Fibroblast of lung (primary cell): ENCODE results near the gene CHAT. TPM values are rescaled to one million over a fixed set of nuclear protein-coding genes. Genes with fewer than 3 reads are reported as not detected.

Source experiments
- DNase-seq, 2 donors: peaks; one replicate each; pipeline versions ENCODE4 v3.0.0 to v3.0.0-alpha.2; 2010; ENCODE audit warnings: low read depth in 2 of 2
- H2AFZ ChIP-seq: 2 replicates; pipeline ENCODE4 v1.5.1; 2012; ENCODE audit warnings: low read length, control low read depth, inconsistent platforms
- H3K27ac ChIP-seq: 2 replicates; pipeline ENCODE4 v1.5.1; 2011; ENCODE audit warnings: low read length, control low read depth; ENCODE audit not compliant: insufficient read depth
- H3K27me3 ChIP-seq: 2 replicates; pipeline ENCODE4 v1.5.1; 2011; ENCODE audit warnings: mild to moderate bottlenecking, low read length; ENCODE audit not compliant: control insufficient read depth, insufficient read depth
- H3K36me3 ChIP-seq: 2 replicates; pipeline ENCODE4 v1.5.1; 2011; ENCODE audit warnings: low read length; ENCODE audit not compliant: control insufficient read depth, insufficient read depth
- H3K4me1 ChIP-seq: 2 replicates; pipeline ENCODE4 v1.5.1; 2011; ENCODE audit warnings: low read length; ENCODE audit not compliant: control insufficient read depth, insufficient read depth; ENCODE audit errors: extremely low read depth
- H3K4me2 ChIP-seq: 2 replicates; pipeline ENCODE4 v1.5.1; 2011; ENCODE audit warnings: low read length, control low read depth; ENCODE audit not compliant: insufficient read depth; ENCODE audit errors: extremely low read depth
- H3K4me3 ChIP-seq, 4 experiments: fragments of 200-600 bp in 1 of 4; sonication (generic) in 1 of 4; replicated peaks in 1 of 4; 2 replicates each; pipeline ENCODE4 v1.5.1; 2011 to 2016; ENCODE audit warnings: low read length in 4 of 4, low read depth in 3 of 4, mild to moderate bottlenecking in 3 of 4, control low read depth in 2 of 4, inconsistent platforms in 1 of 4, mixed read lengths in 1 of 4; ENCODE audit not compliant: insufficient read depth in 1 of 4; ENCODE audit errors: control extremely low read depth in 1 of 4
- H3K79me2 ChIP-seq: 2 replicates; pipeline ENCODE4 v1.5.1; 2012; ENCODE audit warnings: mild to moderate bottlenecking, low read length, inconsistent platforms; ENCODE audit not compliant: control insufficient read depth, insufficient read depth
- H3K9ac ChIP-seq: 2 replicates; pipeline ENCODE4 v1.5.1; 2011; ENCODE audit warnings: mild to moderate bottlenecking, low read length, control low read depth; ENCODE audit not compliant: insufficient read depth
- H3K9me3 ChIP-seq: 2 replicates; pipeline ENCODE4 v1.5.1; 2012; ENCODE audit warnings: low read depth, low read length; ENCODE audit not compliant: control insufficient read depth, insufficient read depth
- H4K20me1 ChIP-seq: 2 replicates; pipeline ENCODE4 v1.5.1; 2011; ENCODE audit warnings: low read length; ENCODE audit not compliant: control insufficient read depth, insufficient read depth; ENCODE audit errors: extremely low read depth
- EZH2 ChIP-seq: IDR thresholded peaks from 2 replicates; pipeline ENCODE4 v1.5.1; 2012; ENCODE audit warnings: low read length, control low read depth, mild to moderate bottlenecking; ENCODE audit errors: missing control alignments
- polyA plus RNA-seq, 2 donors: library from polyadenylated mRNA; depleted of rRNA in 1 of 2; stranded (reverse) in 1 of 2; unstranded in 1 of 2; fragments of >200 nt; gene quantifications; 2 replicates each; pipeline ENCODE4 v1.2.1, GENCODE V29; 2011 to 2012; ENCODE audit warnings: missing spikeins in 1 of 2
- total RNA-seq: library from RNA; depleted of rRNA; stranded (reverse); fragments of >200 nt; gene quantifications from 2 replicates; pipeline ENCODE4 v1.2.1, GENCODE V29; 2014
- TF ChIP-seq, protein P1 (sequence below), 2 donors: IDR thresholded peaks in 1 of 2; conservative IDR thresholded peaks in 1 of 2; 1 replicate in 1 of 2; 2 replicates in 1 of 2; pipeline ENCODE4 v1.5.1; 2011 to 2012; ENCODE audit warnings: low read length in 2 of 2, control low read depth in 1 of 2, inconsistent platforms in 1 of 2, low read depth in 1 of 2, mild to moderate bottlenecking in 1 of 2

The CHAT gene
- total and polyA plus RNA-seq, 2 donors (not counting 1 experiment from before 2014, with no cell fraction given), result not detected

DNA sequence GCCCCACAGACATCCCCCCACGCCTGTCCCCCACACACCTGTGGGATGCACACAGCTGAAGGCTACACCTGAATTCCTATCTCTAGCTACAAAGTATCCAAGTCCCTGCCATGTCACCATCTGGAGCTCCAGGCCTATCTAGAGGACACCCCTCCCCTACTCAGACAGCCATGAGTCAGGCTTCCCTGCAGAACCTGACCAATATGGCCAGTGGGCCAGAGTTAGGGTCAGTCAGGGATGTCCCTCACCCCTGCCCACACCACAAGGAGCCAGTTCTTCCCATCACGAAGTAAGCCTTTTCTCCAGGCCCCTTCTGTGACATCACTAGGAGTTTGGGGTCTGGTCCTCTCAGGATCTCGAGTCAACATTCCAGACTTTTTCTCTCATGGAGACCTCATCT, 14.3 kb upstream of the CHAT start:
- no peak for DNase-seq
- Histone ChIP-seq H3K79me2 (no peaks in the 10 kb centered on the region), H4K20me1 (no peaks in the 10 kb centered on the region), H3K27me3 (peaks cover 3% of the 10 kb centered on the region), H3K27ac (no peak overlapping the region), H3K9ac (no peak overlapping the region), H3K4me2 (no peak overlapping the region), H2AFZ (no peak overlapping the region), H3K4me3 (no peak overlapping the region), H3K9me3 (no peaks in the 10 kb centered on the region), H3K36me3 (no peaks in the 10 kb centered on the region), H3K4me1 (no peaks in the 10 kb centered on the region)
- TF ChIP-seq EZH2, result no peak
- TF ChIP-seq, protein P1, sequence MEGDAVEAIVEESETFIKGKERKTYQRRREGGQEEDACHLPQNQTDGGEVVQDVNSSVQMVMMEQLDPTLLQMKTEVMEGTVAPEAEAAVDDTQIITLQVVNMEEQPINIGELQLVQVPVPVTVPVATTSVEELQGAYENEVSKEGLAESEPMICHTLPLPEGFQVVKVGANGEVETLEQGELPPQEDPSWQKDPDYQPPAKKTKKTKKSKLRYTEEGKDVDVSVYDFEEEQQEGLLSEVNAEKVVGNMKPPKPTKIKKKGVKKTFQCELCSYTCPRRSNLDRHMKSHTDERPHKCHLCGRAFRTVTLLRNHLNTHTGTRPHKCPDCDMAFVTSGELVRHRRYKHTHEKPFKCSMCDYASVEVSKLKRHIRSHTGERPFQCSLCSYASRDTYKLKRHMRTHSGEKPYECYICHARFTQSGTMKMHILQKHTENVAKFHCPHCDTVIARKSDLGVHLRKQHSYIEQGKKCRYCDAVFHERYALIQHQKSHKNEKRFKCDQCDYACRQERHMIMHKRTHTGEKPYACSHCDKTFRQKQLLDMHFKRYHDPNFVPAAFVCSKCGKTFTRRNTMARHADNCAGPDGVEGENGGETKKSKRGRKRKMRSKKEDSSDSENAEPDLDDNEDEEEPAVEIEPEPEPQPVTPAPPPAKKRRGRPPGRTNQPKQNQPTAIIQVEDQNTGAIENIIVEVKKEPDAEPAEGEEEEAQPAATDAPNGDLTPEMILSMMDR (conservative IDR thresholded peaks at IDR 0.05 in 1 of 2, IDR thresholded peaks at IDR 0.05 in 1 of 2; ENCODE audit: low read depth in 1 of 2, low read length in 2 of 2), result no peak

DNA sequence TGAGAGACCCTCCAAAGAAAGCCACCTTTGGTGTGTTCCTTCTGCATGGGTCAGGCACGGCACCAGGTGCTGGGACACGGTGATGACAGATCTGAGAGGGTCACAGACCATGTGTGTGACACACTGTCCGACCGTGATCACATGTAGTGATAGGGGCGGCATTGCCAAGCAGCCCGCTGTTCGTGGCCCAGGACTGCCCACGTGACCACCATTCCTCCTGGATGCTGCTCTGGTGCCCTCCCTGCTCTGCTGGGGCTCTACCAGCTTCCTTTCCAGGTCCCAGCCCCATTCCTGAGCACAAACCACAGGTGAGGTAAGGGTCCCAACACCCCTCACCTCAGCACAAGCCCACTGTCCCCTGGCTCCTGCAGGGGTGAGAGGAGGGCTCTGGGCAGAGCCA, 13.8 kb upstream of the CHAT start:
- no peaks in the 10 kb centered on the region for H3K79me2 ChIP-seq
- no peak overlapping the region for H3K4me2 ChIP-seq
- no peak overlapping the region for H3K9ac ChIP-seq
- peaks cover 3% of the 10 kb centered on the region for H3K27me3 ChIP-seq
- no peaks in the 10 kb centered on the region for H3K36me3 ChIP-seq
- H3K4me3 ChIP-seq, result no peak overlapping the region
- TF ChIP-seq EZH2, result no peak
- no peak overlapping the region for H3K27ac ChIP-seq
- no peaks in the 10 kb centered on the region for H3K9me3 ChIP-seq
- H3K4me1 ChIP-seq, result no peaks in the 10 kb centered on the region
- no peaks in the 10 kb centered on the region for H4K20me1 ChIP-seq
- no peak overlapping the region for H2AFZ ChIP-seq
- no peak for DNase-seq

DNA sequence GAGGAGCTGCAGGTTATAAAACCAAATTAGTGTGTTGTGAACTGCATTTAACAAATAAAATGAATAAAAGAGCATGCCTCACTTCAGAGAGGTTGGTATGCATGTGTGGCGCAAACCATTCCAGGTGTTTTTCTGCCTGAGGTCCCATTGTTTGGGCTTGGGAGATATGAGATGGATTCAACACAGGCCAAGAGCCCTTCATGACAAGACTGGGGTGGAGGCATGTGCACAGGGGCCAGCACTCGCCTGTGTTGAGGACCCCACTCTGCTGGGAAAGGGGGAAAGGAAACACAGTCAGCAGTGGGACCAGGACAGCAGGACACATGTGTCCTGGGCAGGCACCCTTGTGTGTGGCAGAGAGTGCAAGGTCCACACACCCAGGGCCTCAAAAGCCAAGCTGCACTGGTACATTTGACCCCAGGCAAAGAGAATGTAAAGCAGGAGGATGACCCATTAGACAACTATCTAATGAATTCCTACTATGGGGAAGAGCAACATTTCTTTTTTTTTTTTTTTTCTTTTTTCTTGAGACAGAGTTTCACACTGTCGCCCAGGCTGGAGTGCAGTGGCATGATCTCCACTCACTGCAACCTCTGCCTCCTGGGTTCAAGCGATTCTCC, 12.9 kb upstream of the CHAT start:
- Histone ChIP-seq H3K4me1 (no peaks in the 10 kb centered on the region), H3K36me3 (no peaks in the 10 kb centered on the region), H2AFZ (no peak overlapping the region), H3K9ac (no peak overlapping the region), H3K4me3 (no peak overlapping the region), H3K4me2 (no peak overlapping the region), H4K20me1 (no peaks in the 10 kb centered on the region), H3K27ac (no peak overlapping the region), H3K27me3 (peaks cover 3% of the 10 kb centered on the region), H3K9me3 (no peaks in the 10 kb centered on the region), H3K79me2 (no peaks in the 10 kb centered on the region)
- TF ChIP-seq EZH2, result no peak
- TF ChIP-seq, protein P1 (conservative IDR thresholded peaks at IDR 0.05 in 1 of 2, IDR thresholded peaks at IDR 0.05 in 1 of 2; ENCODE audit: low read depth in 1 of 2, low read length in 2 of 2), result no peak
- DNase-seq, result no peak
